Activated naive CD8-positive, alpha-beta T cell treated with anti-CD3 and anti-CD28 coated beads, Interleukin-2, amount 10 ng/mL, durations not matched to agents 7 days and 5 days (primary cell): ENCODE measurements around the gene WDFY3. TPM values are rescaled to one million over a fixed set of nuclear protein-coding genes. Genes with fewer than 3 reads are reported as not detected.
"Not testable (repeated sequence)": the region's sequence is repeated elsewhere in the genome, so short reads cannot be mapped to it uniquely, and the experiment has no call there.

Experiments
- ATAC-seq: fragments of 150-1000 bp; cut with Tn5 transposase; one replicate; pipeline ENCODE4 v1.10.0; 2021; ENCODE audit warnings: low read depth, moderate library complexity
- POLR2A ChIA-PET: fragments of 350-600 bp; sonication (Branson Sonifier 250); formaldehyde crosslinking; loops from one replicate; lab custom pipeline; 2021; ENCODE audit warnings: antibody characterized with exemption; lab: Charles Lee
- DNase-seq: peaks from one replicate; pipeline ENCODE4 v3.0.0; 2021
- H3K27ac Mint-ChIP-seq: one replicate; pipeline ENCODE4 v1.8.0; 2022; ENCODE audit warnings: mild to moderate bottlenecking, mixed read lengths
- H3K27me3 Mint-ChIP-seq: one replicate; pipeline ENCODE4 v1.8.0; 2022; ENCODE audit warnings: mild to moderate bottlenecking, moderate library complexity, mixed read lengths
- H3K36me3 Mint-ChIP-seq: one replicate; pipeline ENCODE4 v1.8.0; 2021; ENCODE audit warnings: mild to moderate bottlenecking, mixed read lengths
- H3K4me1 Mint-ChIP-seq: one replicate; pipeline ENCODE4 v1.8.0; 2021; ENCODE audit warnings: mixed read lengths
- H3K4me3 Mint-ChIP-seq: one replicate; pipeline ENCODE4 v1.8.0; 2022; ENCODE audit warnings: mild to moderate bottlenecking, moderate library complexity, mixed read lengths
- H3K9me3 Mint-ChIP-seq: one replicate; pipeline ENCODE4 v1.8.0; 2021; ENCODE audit warnings: mixed read lengths
- total RNA-seq, 2 experiments: library from RNA; stranded (reverse); gene quantifications; one replicate each; pipeline ENCODE4 v1.2.3, GENCODE V29; 2021

The WDFY3 gene
- total RNA-seq, 2 experiments from 2014 or later = 0.71 to 1.1 TPM

GRCh38 chr4:84684361-84684760, 282.1 kb downstream of the WDFY3 start:
- no peak overlapping the region for H3K4me3 Mint-ChIP-seq
- ATAC-seq = no peak
- peaks cover 25% of the 10 kb centered on the region for H3K4me1 Mint-ChIP-seq
- no peaks in the 10 kb centered on the region for H3K9me3 Mint-ChIP-seq
- no peak for DNase-seq
- H3K27me3 Mint-ChIP-seq = peaks cover 11% of the 10 kb centered on the region
- POLR2A ChIA-PET = no interaction called here
- no peaks in the 10 kb centered on the region for H3K36me3 Mint-ChIP-seq
- no peak overlapping the region for H3K27ac Mint-ChIP-seq

GRCh38 chr4:84683064-84683850, 283.2 kb downstream of the WDFY3 start:
- POLR2A ChIA-PET = no interaction called here

GRCh38 chr4:84682661-84683060, 283.8 kb downstream of the WDFY3 start:
- H3K36me3 Mint-ChIP-seq, DNase-seq, H3K4me3 Mint-ChIP-seq, H3K9me3 Mint-ChIP-seq, POLR2A ChIA-PET, ATAC-seq, H3K27ac Mint-ChIP-seq: not testable (repeated sequence)
- peaks cover 25% of the 10 kb centered on the region for H3K4me1 Mint-ChIP-seq
- H3K27me3 Mint-ChIP-seq = peaks cover 13% of the 10 kb centered on the region

More at GRCh38 chr4:84683064-84683850, 283.2 kb downstream of the WDFY3 start:
- ATAC-seq (no peak), DNase-seq (no peak)
- H3K4me3 Mint-ChIP-seq = no peak overlapping the region
- H3K4me1 Mint-ChIP-seq = peaks cover 25% of the 10 kb centered on the region
- H3K27me3 Mint-ChIP-seq = peaks cover 14% of the 10 kb centered on the region
- H3K36me3 Mint-ChIP-seq = no peaks in the 10 kb centered on the region
- no peak overlapping the region for H3K27ac Mint-ChIP-seq
- no peaks in the 10 kb centered on the region for H3K9me3 Mint-ChIP-seq

- H3K4me3 Mint-ChIP-seq = peak overlapping the region; percentile 79
- POLR2A ChIA-PET = no interaction called here
- H3K27ac Mint-ChIP-seq = peak overlapping the region; percentile 33
- ATAC-seq (peak; percentile 76), DNase-seq (no peak)
- no peaks in the 10 kb centered on the region for H3K36me3 Mint-ChIP-seq
- H3K4me1 Mint-ChIP-seq = peaks cover 25% of the 10 kb centered on the region
- no peaks in the 10 kb centered on the region for H3K9me3 Mint-ChIP-seq
- peaks cover 13% of the 10 kb centered on the region for H3K27me3 Mint-ChIP-seq
These were observed 284.8 kb downstream of the WDFY3 start for GRCh38 chr4:84681486-84682274.

GRCh38 chr4:84680956-84681355, 285.5 kb downstream of the WDFY3 start:
- Mint-ChIP-seq H3K27me3 (peaks cover 17% of the 10 kb centered on the region), H3K4me1 (peaks cover 25% of the 10 kb centered on the region), H3K4me3 (peak overlapping the region; percentile 79), H3K27ac (peak overlapping the region; percentile 33), H3K36me3 (no peaks in the 10 kb centered on the region), H3K9me3 (no peaks in the 10 kb centered on the region)
- POLR2A ChIA-PET = no interaction called here
- DNase-seq (no peak), ATAC-seq (peak; percentile 16)

GRCh38 chr4:84678976-84679744, 287.3 kb downstream of the WDFY3 start:
- H3K36me3 Mint-ChIP-seq = no peaks in the 10 kb centered on the region
- peaks cover 21% of the 10 kb centered on the region for H3K27me3 Mint-ChIP-seq
- DNase-seq (no peak), ATAC-seq (no peak)
- no peaks in the 10 kb centered on the region for H3K9me3 Mint-ChIP-seq
- POLR2A ChIA-PET = no interaction called here
- no peak overlapping the region for H3K27ac Mint-ChIP-seq
- no peak overlapping the region for H3K4me3 Mint-ChIP-seq
- H3K4me1 Mint-ChIP-seq = peaks cover 19% of the 10 kb centered on the region

GRCh38 chr4:84677995-84678394, 288.5 kb downstream of the WDFY3 start:
- peaks cover 13% of the 10 kb centered on the region for H3K4me1 Mint-ChIP-seq
- H3K9me3 Mint-ChIP-seq = no peaks in the 10 kb centered on the region
- ATAC-seq = no peak
- POLR2A ChIA-PET = no interaction called here
- no peaks in the 10 kb centered on the region for H3K36me3 Mint-ChIP-seq
- H3K4me3 Mint-ChIP-seq = no peak overlapping the region
- no peak overlapping the region for H3K27ac Mint-ChIP-seq
- peaks cover 23% of the 10 kb centered on the region for H3K27me3 Mint-ChIP-seq
- no peak for DNase-seq

GRCh38 chr4:84677093-84677492, 289.4 kb downstream of the WDFY3 start:
- POLR2A ChIA-PET = no interaction called here
- peaks cover 27% of the 10 kb centered on the region for H3K27me3 Mint-ChIP-seq
- DNase-seq (no peak), ATAC-seq (no peak)
- H3K9me3 Mint-ChIP-seq = no peaks in the 10 kb centered on the region
- H3K4me1 Mint-ChIP-seq = peaks cover 11% of the 10 kb centered on the region
- no peaks in the 10 kb centered on the region for H3K36me3 Mint-ChIP-seq
- H3K4me3 Mint-ChIP-seq = no peak overlapping the region
- H3K27ac Mint-ChIP-seq = no peak overlapping the region

- Mint-ChIP-seq H3K4me3 (no peak overlapping the region), H3K27me3 (peaks cover 13% of the 10 kb centered on the region), H3K27ac (no peak overlapping the region), H3K9me3 (no peaks in the 10 kb centered on the region), H3K4me1 (no peaks in the 10 kb centered on the region), H3K36me3 (no peaks in the 10 kb centered on the region)
- POLR2A ChIA-PET = no interaction called here
- ATAC-seq (no peak), DNase-seq (no peak)
These were observed 292.8 kb downstream of the WDFY3 start for GRCh38 chr4:84673475-84674240.

- H3K9me3 Mint-ChIP-seq = no peaks in the 10 kb centered on the region
- H3K27ac Mint-ChIP-seq = no peak overlapping the region
- H3K27me3 Mint-ChIP-seq = peaks cover 15% of the 10 kb centered on the region
- no peaks in the 10 kb centered on the region for H3K4me1 Mint-ChIP-seq
- H3K36me3 Mint-ChIP-seq = no peaks in the 10 kb centered on the region
- POLR2A ChIA-PET = no interaction called here
- DNase-seq (no peak), ATAC-seq (no peak)
- no peak overlapping the region for H3K4me3 Mint-ChIP-seq
These were observed 294.3 kb downstream of the WDFY3 start for GRCh38 chr4:84672177-84672576.

GRCh38 chr4:84669201-84669600, 297.3 kb downstream of the WDFY3 start:
- POLR2A ChIA-PET = no interaction called here
- ATAC-seq = no peak
- H3K27ac Mint-ChIP-seq = no peak overlapping the region
- no peaks in the 10 kb centered on the region for H3K36me3 Mint-ChIP-seq
- no peak overlapping the region for H3K4me3 Mint-ChIP-seq
- no peaks in the 10 kb centered on the region for H3K4me1 Mint-ChIP-seq
- DNase-seq = no peak
- peaks cover 11% of the 10 kb centered on the region for H3K27me3 Mint-ChIP-seq
- no peaks in the 10 kb centered on the region for H3K9me3 Mint-ChIP-seq

- no peak for ATAC-seq
- Mint-ChIP-seq H3K27me3 (peaks cover 5% of the 10 kb centered on the region), H3K36me3 (no peaks in the 10 kb centered on the region), H3K9me3 (no peaks in the 10 kb centered on the region), H3K27ac (no peak overlapping the region), H3K4me1 (no peaks in the 10 kb centered on the region), H3K4me3 (no peak overlapping the region)
- POLR2A ChIA-PET = no interaction called here
- no peak for DNase-seq
These were observed 300.1 kb downstream of the WDFY3 start for GRCh38 chr4:84666439-84666838.

GRCh38 chr4:84664767-84665166, 301.7 kb downstream of the WDFY3 start:
- H3K9me3 Mint-ChIP-seq, H3K27ac Mint-ChIP-seq, H3K4me3 Mint-ChIP-seq, ATAC-seq, POLR2A ChIA-PET, H3K36me3 Mint-ChIP-seq, H3K4me1 Mint-ChIP-seq, DNase-seq, H3K27me3 Mint-ChIP-seq: not testable (repeated sequence)
